Activated B cell treated with CpG ODN at 0.5 μM for 24 hours (primary cell): Measurements from ENCODE around the gene PRMT5. TPM values are rescaled to one million over a fixed set of nuclear protein-coding genes. Genes with fewer than 3 reads are reported as not detected.
"Not testable (repeated sequence)": the region's sequence is repeated elsewhere in the genome, so short reads cannot be mapped to it uniquely, and the experiment has no call there.

Experiments
- ATAC-seq: fragments of 200-7000 bp; cut with Tn5 transposase; one replicate; pipeline ENCODE4 v1.10.0; 2021; ENCODE audit warnings: low read depth, mild to moderate bottlenecking, moderate library complexity
- CTCF ChIA-PET: fragments of 350-600 bp; sonication (Branson Sonifier 250); formaldehyde crosslinking; loops from one replicate; lab custom pipeline; 2021; ENCODE audit warnings: antibody characterized with exemption; lab: Charles Lee
- POLR2A ChIA-PET: fragments of 350-600 bp; sonication (Branson Sonifier 250); formaldehyde crosslinking; loops from one replicate; lab custom pipeline; 2021; ENCODE audit warnings: antibody characterized with exemption; lab: Charles Lee
- DNase-seq: peaks from one replicate; pipeline ENCODE4 v3.0.0; 2022
- H3K27ac Mint-ChIP-seq: one replicate; pipeline ENCODE4 v1.8.0; 2020; ENCODE audit warnings: mixed read lengths
- H3K27me3 Mint-ChIP-seq: one replicate; pipeline ENCODE4 v1.8.0; 2021; ENCODE audit warnings: mixed read lengths
- H3K36me3 Mint-ChIP-seq: one replicate; pipeline ENCODE4 v1.8.0; 2021; ENCODE audit warnings: low read depth, mixed read lengths
- H3K4me1 Mint-ChIP-seq: one replicate; pipeline ENCODE4 v1.8.0; 2021; ENCODE audit warnings: mixed read lengths
- H3K4me3 Mint-ChIP-seq: one replicate; pipeline ENCODE4 v1.8.0; 2020; ENCODE audit warnings: mild to moderate bottlenecking, mixed read lengths
- H3K9me3 Mint-ChIP-seq: one replicate; pipeline ENCODE4 v1.8.0; 2020; ENCODE audit warnings: mixed read lengths
- CTCF ChIP-seq: fragments of 200-600 bp; IDR thresholded peaks from one replicate; pipeline ENCODE4 v1.8.0; 2022; ENCODE audit warnings: antibody characterized with exemption, mild to moderate bottlenecking
- intact Hi-C: fragments of 100-400 bp; cut with micrococcal nuclease; formaldehyde crosslinking; loops from one replicate; pipeline ENCODE4 v1.15.1; 2024
- total RNA-seq: library from RNA; stranded (reverse); gene quantifications from 2 replicates; pipeline ENCODE4 v1.2.3, GENCODE V29; 2022

PRMT5 gene
- total RNA-seq, 1 donor from 2014 or later, result 75.3 TPM

DNA sequence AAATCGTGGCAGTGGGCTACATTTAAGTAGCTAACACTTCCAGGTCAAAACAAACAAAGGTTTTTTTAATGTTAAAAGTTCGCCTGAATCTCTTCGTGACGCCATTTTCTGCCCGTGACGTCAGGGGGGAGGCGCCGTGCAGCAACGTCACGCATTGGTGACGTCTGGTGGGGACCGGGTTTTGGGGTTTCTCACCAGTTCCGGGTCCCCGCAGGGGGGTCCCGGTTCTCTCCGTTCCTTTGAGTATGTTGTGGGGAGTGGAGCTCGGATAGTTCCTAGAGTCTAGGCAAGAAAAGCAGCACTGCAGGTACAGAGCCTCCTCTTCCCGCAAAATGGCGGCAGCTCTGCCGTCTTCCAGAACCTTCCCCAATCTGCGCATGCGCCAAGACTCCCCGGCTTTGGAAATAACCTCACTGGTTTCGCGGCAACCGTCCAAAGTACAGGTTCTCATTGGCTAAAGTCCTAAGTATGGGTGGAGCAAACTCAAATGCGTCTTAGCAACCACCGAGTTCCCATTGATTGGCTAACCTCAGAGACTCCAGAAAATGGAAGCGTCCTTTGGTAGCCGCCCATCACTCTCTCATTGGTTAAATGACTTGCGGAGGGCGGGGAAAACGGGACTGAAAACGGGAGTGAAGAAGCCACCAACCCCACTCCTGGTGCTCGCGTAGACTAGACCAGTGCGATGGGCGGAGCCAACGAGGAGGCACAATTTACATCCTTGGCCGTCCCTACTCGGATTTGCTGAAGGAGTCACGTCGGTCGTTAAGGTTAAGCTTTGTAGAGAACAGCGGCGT is 10.2 kb downstream of the PRMT5 start, which contains the start of gene RBM23:
RBM23 (minus strand) TSS at position 346 of the 797 bp plus-strand sequence.
- H3K9me3 Mint-ChIP-seq, result no peaks in the 10 kb centered on the region
- peaks cover 74% of the 10 kb centered on the region for H3K36me3 Mint-ChIP-seq
- intact Hi-C loops, result loop anchor here (1.0 to 5.0 kb wide), 10 partner anchors 10 to 402 kb away; partner anchors contain the start of genes ACIN1, C14orf119, DAD1 and HAUS4
- CTCF ChIA-PET, result interaction anchor here (0.6 to 4.1 kb wide), 9 partner anchors 8 to 349 kb away, joined by 3 to 19 read pairs (median 3); partner anchors contain the start of genes DAD1 and PRMT5
- no peaks in the 10 kb centered on the region for H3K27me3 Mint-ChIP-seq
- peaks cover 53% of the 10 kb centered on the region for H3K4me1 Mint-ChIP-seq
- POLR2A ChIA-PET, result interaction anchor here (0.6 to 7.0 kb wide), 29 partner anchors 8 to 1648 kb away, joined by 3 to 74 read pairs (median 4); partner anchors contain the start of genes ABHD4, ACIN1, AJUBA and C14orf119
- TF ChIP-seq CTCF, result no peak
- DNase-seq (peak; percentile 94), ATAC-seq (peak; percentile 94)
- peak within 1 kb of the TSS; percentile 100 for H3K27ac Mint-ChIP-seq
- peak within 1 kb of the TSS; percentile 99 for H3K4me3 Mint-ChIP-seq

- intact Hi-C loops, result loop anchor here (5.0 kb wide), 1 partner anchor 149 kb away; the partner anchor contains the start of gene OXA1L
- Mint-ChIP-seq H3K27ac (no peak overlapping the region), H3K36me3 (peaks cover 67% of the 10 kb centered on the region), H3K4me3 (no peak overlapping the region), H3K9me3 (no peaks in the 10 kb centered on the region), H3K4me1 (peaks cover 65% of the 10 kb centered on the region), H3K27me3 (no peaks in the 10 kb centered on the region)
- ChIA-PET POLR2A (interaction anchor here (0.6 to 7.0 kb wide), 6 partner anchors 14 to 1104 kb away, joined by 3 to 74 read pairs (median 4); partner anchors contain the start of genes PRMT5 and REM2), CTCF (interaction anchor here (1.7 kb wide), 1 partner anchor 346 kb away, joined by 4 read pairs; no protein-coding TSS in a partner anchor)
- ATAC-seq, result no peak
- TF ChIP-seq CTCF, result no peak
- DNase-seq, result no peak
Observed at GRCh38 chr14:22915886-22916521, 13.2 kb downstream of the PRMT5 start.

- DNase-seq, H3K27me3 Mint-ChIP-seq, H3K27ac Mint-ChIP-seq, H3K9me3 Mint-ChIP-seq, ATAC-seq, CTCF ChIA-PET, H3K4me3 Mint-ChIP-seq: not testable (repeated sequence)
- POLR2A ChIA-PET, result interaction anchor here (0.6 to 7.0 kb wide), 5 partner anchors 15 to 1626 kb away, joined by 3 to 74 read pairs (median 4); partner anchors contain the start of genes PRMT5 and REM2
- intact Hi-C loops, result loop anchor here (5.0 kb wide), 1 partner anchor 148 kb away; the partner anchor contains the start of gene OXA1L
- H3K4me1 Mint-ChIP-seq, result peaks cover 62% of the 10 kb centered on the region
- H3K36me3 Mint-ChIP-seq, result peaks cover 62% of the 10 kb centered on the region
Observed at GRCh38 chr14:22914836-22915235, 14.3 kb downstream of the PRMT5 start.

GRCh38 chr14:22910916-22911315 is 18.3 kb downstream of the PRMT5 start:
- intact Hi-C loops, result no loop called here
- ChIA-PET POLR2A (interaction anchor here (0.6 to 1.4 kb wide), 2 partner anchors 23 to 24 kb away, joined by 5 to 7 read pairs; no protein-coding TSS in a partner anchor), CTCF (no interaction called here)
- H3K4me1 Mint-ChIP-seq, result peaks cover 29% of the 10 kb centered on the region
- no peak overlapping the region for H3K27ac Mint-ChIP-seq
- no peaks in the 10 kb centered on the region for H3K9me3 Mint-ChIP-seq
- ATAC-seq, result no peak
- no peaks in the 10 kb centered on the region for H3K27me3 Mint-ChIP-seq
- H3K36me3 Mint-ChIP-seq, result peaks cover 60% of the 10 kb centered on the region
- TF ChIP-seq CTCF, result no peak
- no peak for DNase-seq
- H3K4me3 Mint-ChIP-seq, result no peak overlapping the region

DNA sequence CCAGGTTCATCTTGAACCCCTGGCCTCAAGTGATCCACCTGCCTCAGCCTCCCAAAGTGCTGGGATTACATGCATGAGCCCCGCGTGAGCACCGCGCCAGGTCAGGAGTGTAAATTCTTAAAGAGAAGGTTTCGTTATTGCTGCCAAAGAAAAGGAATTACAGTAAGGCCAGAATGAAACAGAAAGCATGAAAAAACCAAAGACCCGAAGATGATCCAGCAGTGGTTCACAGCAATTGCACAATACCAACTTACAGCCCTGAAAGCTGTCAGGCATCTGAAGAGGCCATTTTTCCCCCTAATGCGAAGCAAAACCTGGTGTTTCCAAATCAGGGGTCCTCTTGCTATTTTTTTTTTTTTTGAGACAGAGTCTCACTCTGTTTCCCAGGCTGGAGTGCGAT is 20.6 kb downstream of the PRMT5 start:
- H3K27ac Mint-ChIP-seq, result no peak overlapping the region
- peaks cover 15% of the 10 kb centered on the region for H3K4me1 Mint-ChIP-seq
- no peak for TF ChIP-seq CTCF
- no peak overlapping the region for H3K4me3 Mint-ChIP-seq
- POLR2A ChIA-PET, result interaction anchor here (0.8 to 1.2 kb wide), 2 partner anchors 15 to 20 kb away, joined by 3 read pairs; no protein-coding TSS in a partner anchor
- H3K27me3 Mint-ChIP-seq, result no peaks in the 10 kb centered on the region
- CTCF ChIA-PET, result no interaction called here
- ATAC-seq (no peak), DNase-seq (no peak)
- intact Hi-C loops, result no loop called here
- H3K9me3 Mint-ChIP-seq, result no peaks in the 10 kb centered on the region
- peaks cover 75% of the 10 kb centered on the region for H3K36me3 Mint-ChIP-seq
